ENCODE measurements around the gene SFMBT1.

Gene SFMBT1

GRCh38 chr3:52874160-52874701, 171.6 kb downstream of the SFMBT1 start:
- no peak for TF ChIP-seq CTCF (IDR thresholded peaks at IDR 0.05; ENCODE audit: low read length, missing control alignments)
- no peak overlapping the region for H3K4me3 ChIP-seq (replicated peaks; ENCODE audit: low read depth, low read length)
- no peak for DNase-seq (ENCODE audit: low read depth)

GRCh38 chr3:52873433-52874159, 172.3 kb downstream of the SFMBT1 start:
- peak; percentile 79 for DNase-seq (ENCODE audit: low read depth)
- peak; percentile 2 for TF ChIP-seq CTCF (IDR thresholded peaks at IDR 0.05; ENCODE audit: low read length, missing control alignments)
- no peak overlapping the region for H3K4me3 ChIP-seq (replicated peaks; ENCODE audit: low read depth, low read length)

DNA sequence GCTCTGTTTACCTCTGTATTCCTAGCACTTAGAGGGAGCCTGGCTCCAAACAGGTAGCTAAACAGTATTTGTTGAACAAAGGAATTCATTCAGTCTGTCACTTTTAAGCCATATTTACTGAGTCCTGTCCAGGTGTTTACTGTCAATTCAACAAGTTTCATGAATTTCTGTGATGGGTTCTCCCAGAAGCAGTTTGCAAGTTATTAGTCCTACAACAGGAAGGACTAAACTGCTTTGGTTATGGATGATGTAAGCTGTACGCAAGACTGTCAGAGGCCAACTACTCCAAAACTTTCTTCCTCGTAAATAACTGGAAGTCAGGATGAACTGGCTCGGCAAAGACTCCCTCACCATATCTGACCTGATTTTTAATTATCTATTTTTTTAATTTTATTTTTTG, 173.6 kb downstream of the SFMBT1 start:
- TF ChIP-seq CTCF (IDR thresholded peaks at IDR 0.05; ENCODE audit: low read length, missing control alignments) = no peak
- no peak for DNase-seq (ENCODE audit: low read depth)
- H3K4me3 ChIP-seq (replicated peaks; ENCODE audit: low read depth, low read length) = no peak overlapping the region

GRCh38 chr3:52871761-52872160, 174.1 kb downstream of the SFMBT1 start:
- no peak for DNase-seq (ENCODE audit: low read depth)
- no peak for TF ChIP-seq CTCF (IDR thresholded peaks at IDR 0.05; ENCODE audit: low read length, missing control alignments)
- H3K4me3 ChIP-seq (replicated peaks; ENCODE audit: low read depth, low read length) = no peak overlapping the region

DNA sequence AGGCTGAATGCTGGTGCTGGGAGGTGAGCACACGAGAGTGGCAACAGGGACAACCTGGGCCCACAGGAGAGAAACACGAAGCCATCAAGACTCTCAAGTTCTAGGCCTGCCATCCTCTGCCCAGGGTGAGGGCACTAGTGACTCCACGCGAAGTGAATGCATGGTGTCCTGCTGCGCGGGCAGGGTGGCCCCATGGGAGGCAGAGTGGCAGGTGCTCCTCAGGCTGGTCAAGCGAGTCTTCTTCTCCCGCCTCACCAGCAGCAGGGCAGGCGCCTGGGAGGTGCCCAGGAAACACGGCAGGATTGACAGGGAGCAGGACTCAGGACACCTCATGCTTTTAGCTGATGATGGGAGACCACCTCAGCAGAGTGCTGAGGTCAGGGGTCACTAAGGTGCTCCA, 175.4 kb downstream of the SFMBT1 start:
- TF ChIP-seq CTCF (IDR thresholded peaks at IDR 0.05; ENCODE audit: low read length, missing control alignments) = no peak
- no peak for DNase-seq (ENCODE audit: low read depth)

GRCh38 chr3:52866427-52866826, 179.4 kb downstream of the SFMBT1 start:
- H3K4me3 ChIP-seq (replicated peaks; ENCODE audit: low read depth, low read length) = no peak overlapping the region
- no peak for DNase-seq (ENCODE audit: low read depth)
- no peak for TF ChIP-seq CTCF (IDR thresholded peaks at IDR 0.05; ENCODE audit: low read length, missing control alignments)

More for the DNA sequence above, 175.4 kb downstream of the SFMBT1 start:
- H3K4me3 ChIP-seq (replicated peaks; ENCODE audit: low read depth, low read length) = no peak overlapping the region

DNA sequence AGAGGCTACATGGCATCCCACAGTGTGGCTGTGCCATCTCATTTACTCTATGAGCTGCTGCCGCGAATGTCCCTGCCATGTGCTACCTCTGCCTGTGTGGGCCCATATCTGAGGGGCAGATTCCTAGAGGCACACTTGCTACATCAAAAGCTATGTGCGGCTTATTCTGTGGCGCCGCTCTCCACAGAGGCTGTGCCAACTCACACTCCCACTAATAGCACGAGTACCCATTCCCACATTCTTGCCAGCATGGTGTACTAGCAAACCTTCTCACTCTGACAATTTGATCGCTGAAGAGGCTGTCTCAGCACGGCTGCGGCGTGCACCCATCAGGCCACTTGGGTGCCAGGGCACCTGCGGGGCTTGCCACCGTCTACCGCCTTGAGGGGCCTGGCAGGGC, 179.9 kb downstream of the SFMBT1 start:
- no peak for TF ChIP-seq CTCF (IDR thresholded peaks at IDR 0.05; ENCODE audit: low read length, missing control alignments)
- DNase-seq (ENCODE audit: low read depth) = no peak
- no peak overlapping the region for H3K4me3 ChIP-seq (replicated peaks; ENCODE audit: low read depth, low read length)

Data from fibroblast of pulmonary artery (primary cell).